Neural crest cell (in vitro differentiated cells): ENCODE data around the gene PEF1. TPM values are rescaled to one million over a fixed set of nuclear protein-coding genes. Genes with fewer than 3 reads are reported as not detected.

ENCODE experiments used
- DNase-seq: peaks from one replicate; pipeline ENCODE4 v3.0.0; 2021; ENCODE audit warnings: low read depth, mixed read lengths, low spot score
- H3K27ac Mint-ChIP-seq: one replicate; pipeline ENCODE4 v1.8.0; 2021; ENCODE audit warnings: mild to moderate bottlenecking, mixed read lengths; ENCODE audit not compliant: unreplicated experiment
- H3K27me3 Mint-ChIP-seq: 2 replicates; pipeline ENCODE4 v1.8.0; 2021; ENCODE audit warnings: low read depth, mild to moderate bottlenecking, mixed read lengths
- H3K36me3 Mint-ChIP-seq: 2 replicates; pipeline ENCODE4 v1.8.0; 2021; ENCODE audit warnings: low read depth, mild to moderate bottlenecking, mixed read lengths
- H3K4me1 Mint-ChIP-seq: 2 replicates; pipeline ENCODE4 v1.8.0; 2021; ENCODE audit warnings: mixed read lengths
- H3K4me3 Mint-ChIP-seq: one replicate; pipeline ENCODE4 v1.8.0; 2021; ENCODE audit warnings: mild to moderate bottlenecking, mixed read lengths
- H3K9me3 Mint-ChIP-seq: 2 replicates; pipeline ENCODE4 v1.8.0; 2021; ENCODE audit warnings: mixed read lengths
- CTCF ChIP-seq: fragments of 200-600 bp; sonication (generic); conservative IDR thresholded peaks from 2 replicates; pipeline ENCODE4 v1.5.0; 2021; ENCODE audit warnings: antibody characterized with exemption, mild to moderate bottlenecking
- total RNA-seq: library from RNA; stranded (reverse); gene quantifications from 2 replicates; pipeline ENCODE4 v1.2.1, GENCODE V29; 2021

The PEF1 gene
- total RNA-seq, 1 donor from 2014 or later: 52.4 TPM

DNA sequence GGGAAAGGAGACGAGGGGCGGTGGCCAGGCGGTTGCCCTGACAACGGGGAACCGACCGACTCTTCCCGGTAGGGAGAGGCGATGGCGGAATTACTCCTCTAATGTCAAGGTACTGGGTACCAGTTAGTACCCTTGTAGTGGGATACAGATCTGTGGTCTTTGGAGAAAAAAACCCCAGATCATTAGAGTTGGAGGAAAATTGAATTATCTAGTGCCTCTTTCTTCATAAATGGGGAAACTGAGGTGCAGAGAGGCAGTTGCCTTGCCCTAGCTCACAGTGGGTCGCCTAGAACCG is 545 bp upstream of the PEF1 start:
- H3K4me3 Mint-ChIP-seq: peak overlapping the region; percentile 99
- H3K9me3 Mint-ChIP-seq: no peaks in the 10 kb centered on the region
- TF ChIP-seq CTCF: no peak

GRCh38 chr1:31643976-31644559 is 608 bp downstream of the PEF1 start:
- H3K27ac Mint-ChIP-seq: peak overlapping the region; percentile 100
- no peak for DNase-seq
- peaks cover 26% of the 10 kb centered on the region for H3K4me1 Mint-ChIP-seq
- H3K27me3 Mint-ChIP-seq: no peaks in the 10 kb centered on the region
- TF ChIP-seq CTCF: no peak
- H3K36me3 Mint-ChIP-seq: no peaks in the 10 kb centered on the region
- no peaks in the 10 kb centered on the region for H3K9me3 Mint-ChIP-seq
- peak overlapping the region; percentile 99 for H3K4me3 Mint-ChIP-seq

More for the DNA sequence above, 545 bp upstream of the PEF1 start:
- H3K36me3 Mint-ChIP-seq: no peaks in the 10 kb centered on the region
- H3K27ac Mint-ChIP-seq: peak overlapping the region; percentile 100
- DNase-seq: no peak
- H3K27me3 Mint-ChIP-seq: peaks cover 2% of the 10 kb centered on the region
- H3K4me1 Mint-ChIP-seq: peaks cover 26% of the 10 kb centered on the region

DNA sequence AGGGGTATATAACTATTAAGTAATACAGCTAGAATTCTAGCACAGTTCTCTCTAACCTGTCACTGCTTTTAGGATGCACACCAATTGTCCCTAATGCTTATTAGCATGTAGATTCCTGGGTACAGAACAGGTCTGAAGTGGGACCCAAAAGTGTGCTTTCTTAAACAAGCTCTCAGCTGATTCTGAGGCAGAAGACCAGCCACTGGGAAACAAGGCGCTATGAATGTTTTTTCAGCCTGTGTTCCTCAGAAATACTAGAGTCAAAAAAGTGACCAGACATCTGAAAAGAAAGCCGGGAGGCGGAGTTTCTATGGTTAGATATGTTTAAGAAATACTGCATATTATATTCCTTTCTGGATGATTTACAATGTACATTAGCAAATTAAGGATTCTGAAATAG is 1.8 kb downstream of the PEF1 start:
- H3K27ac Mint-ChIP-seq: no peak overlapping the region
- no peaks in the 10 kb centered on the region for H3K27me3 Mint-ChIP-seq
- no peak for DNase-seq
- no peaks in the 10 kb centered on the region for H3K9me3 Mint-ChIP-seq
- H3K4me1 Mint-ChIP-seq: peaks cover 26% of the 10 kb centered on the region
- peak overlapping the region; percentile 99 for H3K4me3 Mint-ChIP-seq
- TF ChIP-seq CTCF: no peak
- no peaks in the 10 kb centered on the region for H3K36me3 Mint-ChIP-seq

GRCh38 chr1:31642366-31642765 is 2.3 kb downstream of the PEF1 start:
- no peak overlapping the region for H3K27ac Mint-ChIP-seq
- DNase-seq: no peak
- no peaks in the 10 kb centered on the region for H3K9me3 Mint-ChIP-seq
- peaks cover 26% of the 10 kb centered on the region for H3K4me1 Mint-ChIP-seq
- H3K36me3 Mint-ChIP-seq: no peaks in the 10 kb centered on the region
- TF ChIP-seq CTCF: no peak
- peak overlapping the region; percentile 28 for H3K4me3 Mint-ChIP-seq
- no peaks in the 10 kb centered on the region for H3K27me3 Mint-ChIP-seq

- Mint-ChIP-seq H3K4me3 (no peak overlapping the region), H3K9me3 (no peaks in the 10 kb centered on the region), H3K27ac (no peak overlapping the region), H3K36me3 (no peaks in the 10 kb centered on the region), H3K4me1 (peaks cover 18% of the 10 kb centered on the region), H3K27me3 (no peaks in the 10 kb centered on the region)
- no peak for TF ChIP-seq CTCF
- no peak for DNase-seq
Observed at GRCh38 chr1:31640964-31641363, 3.7 kb downstream of the PEF1 start.

DNA sequence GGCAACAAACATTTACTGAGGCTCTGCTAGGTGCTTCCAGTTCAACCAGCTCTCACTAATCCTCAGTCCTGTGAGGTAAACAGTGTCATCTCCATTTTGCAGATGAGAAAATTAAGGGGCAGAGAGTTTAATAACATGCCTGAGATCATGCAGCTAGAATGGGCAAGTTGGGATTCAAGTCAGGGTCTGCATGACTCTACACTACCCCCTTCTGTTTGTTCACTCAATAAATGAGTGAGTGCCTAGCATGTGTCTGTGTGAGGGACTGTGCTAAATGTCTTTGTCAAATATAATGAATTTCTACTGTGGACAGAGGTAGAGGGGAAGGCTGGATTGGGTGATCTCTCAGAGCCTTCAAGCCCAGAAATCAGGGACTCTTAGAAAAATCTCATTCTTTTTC is 4.5 kb downstream of the PEF1 start:
- Mint-ChIP-seq H3K9me3 (no peaks in the 10 kb centered on the region), H3K27me3 (no peaks in the 10 kb centered on the region), H3K27ac (no peak overlapping the region), H3K36me3 (no peaks in the 10 kb centered on the region), H3K4me3 (no peak overlapping the region), H3K4me1 (peaks cover 12% of the 10 kb centered on the region)
- no peak for DNase-seq
- TF ChIP-seq CTCF: no peak
